ENCODE measurements around the gene DDX39A. TPM values are rescaled to one million over a fixed set of nuclear protein-coding genes. Genes with fewer than 3 reads are reported as not detected.

Gene DDX39A
- total RNA-seq, 1 donor from 2014 or later: 59.6 TPM

GRCh38 chr19:14361824-14362223 is 57.3 kb downstream of the DDX39A start:
- ATAC-seq: no peak

Other genes starting within 250 kb of the DDX39A start
- gene ADGRL1, start 213.2 kb downstream of the DDX39A start, total RNA-seq: 5.5 TPM
- 4.8 TPM for gene ADGRE5, start 37.9 kb downstream of the DDX39A start, total RNA-seq
- gene PKN1, start 14.0 kb upstream of the DDX39A start, total RNA-seq: 10.5 TPM
- 0.44 TPM for gene PTGER1, start 56.0 kb upstream of the DDX39A start, total RNA-seq
- gene GIPC1, start 76.8 kb upstream of the DDX39A start, total RNA-seq: 254 TPM
- gene DNAJB1, start 99.1 kb upstream of the DDX39A start, total RNA-seq: 337 TPM
- gene TECR, start 110.3 kb upstream of the DDX39A start, total RNA-seq: 341 TPM
- gene NDUFB7, start 152.7 kb upstream of the DDX39A start, total RNA-seq: 186 TPM
- 0.20 TPM for gene CLEC17A, start 163.7 kb upstream of the DDX39A start, total RNA-seq

Measured in esophagus mucosa (tissue), 1 donor.